Liver (tissue), 9 donors: ENCODE data around the gene OR5I1. TPM values are rescaled to one million over a fixed set of nuclear protein-coding genes. Genes with fewer than 3 reads are reported as not detected.

Source experiments
- DNase-seq: peaks from one replicate; pipeline ENCODE4 v3.0.0-alpha.2; 2017; ENCODE audit warnings: low spot score
- H3K27ac ChIP-seq, 2 donors: one replicate each; pipeline ENCODE4 v1.7.0; 2013; ENCODE audit warnings: inconsistent platforms in 2 of 2, low read length in 2 of 2, control low read depth in 1 of 2, low read depth in 1 of 2, mild to moderate bottlenecking in 1 of 2
- H3K27me3 ChIP-seq, 4 donors: one replicate each; pipeline versions ENCODE4 v1.6.1 to v1.7.0; 2013; ENCODE audit warnings: low read length in 3 of 4, inconsistent platforms in 1 of 4, mild to moderate bottlenecking in 1 of 4, moderate library complexity in 1 of 4; ENCODE audit not compliant: control insufficient read depth in 4 of 4, insufficient read depth in 4 of 4
- H3K36me3 ChIP-seq, 4 donors: one replicate each; pipeline versions ENCODE4 v1.6.1 to v1.7.0; 2013; ENCODE audit warnings: low read length in 3 of 4, mild to moderate bottlenecking in 3 of 4, low read depth in 1 of 4, moderate library complexity in 1 of 4; ENCODE audit not compliant: control insufficient read depth in 4 of 4, insufficient read depth in 3 of 4
- H3K4me1 ChIP-seq, 4 donors: one replicate each; pipeline versions ENCODE4 v1.6.1 to v1.7.0; 2013; ENCODE audit warnings: low read length in 3 of 4, mild to moderate bottlenecking in 3 of 4, moderate library complexity in 1 of 4; ENCODE audit not compliant: control insufficient read depth in 4 of 4, insufficient read depth in 4 of 4
- H3K4me3 ChIP-seq, 3 donors: one replicate each; pipeline versions ENCODE4 v1.6.1 to v1.7.0; 2013; ENCODE audit warnings: low read length in 3 of 3, control low read depth in 1 of 3, low read depth in 1 of 3, mild to moderate bottlenecking in 1 of 3
- H3K9ac ChIP-seq, 2 donors: one replicate each; pipeline ENCODE4 v1.7.0; 2013; ENCODE audit warnings: low read length in 2 of 2, mild to moderate bottlenecking in 2 of 2, moderate library complexity in 2 of 2, control low read depth in 1 of 2, low read depth in 1 of 2
- H3K9me3 ChIP-seq, 4 donors: one replicate each; pipeline versions ENCODE4 v1.6.1 to v1.7.0; 2013; ENCODE audit warnings: low read length in 3 of 4; ENCODE audit not compliant: control insufficient read depth in 4 of 4
- EGR1 ChIP-seq, 2 donors: IDR thresholded peaks; 2 replicates each; pipeline ENCODE4 v1.6.1; 2016 to 2018; ENCODE audit warnings: antibody characterized with exemption in 2 of 2, low read depth in 2 of 2
- FOXA1 ChIP-seq: IDR thresholded peaks from 2 replicates; pipeline ENCODE4 v1.6.1; 2016; ENCODE audit warnings: antibody characterized with exemption
- FOXA2 ChIP-seq: IDR thresholded peaks from 2 replicates; pipeline ENCODE4 v1.6.1; 2016; ENCODE audit warnings: antibody characterized with exemption
- HNF4A ChIP-seq, 2 donors: conservative IDR thresholded peaks; 2 replicates each; pipeline ENCODE4 v1.6.1; 2016; ENCODE audit warnings: antibody characterized with exemption in 2 of 2, mild to moderate bottlenecking in 2 of 2
- HNF4G ChIP-seq: IDR thresholded peaks from 2 replicates; pipeline ENCODE4 v1.6.1; 2016; ENCODE audit warnings: antibody characterized with exemption
- JUND ChIP-seq, 2 donors: IDR thresholded peaks; 2 replicates each; pipeline ENCODE4 v1.6.1; 2016; ENCODE audit warnings: antibody characterized with exemption in 2 of 2
- NR2F2 ChIP-seq: IDR thresholded peaks from 2 replicates; pipeline ENCODE4 v1.6.1; 2016; ENCODE audit warnings: antibody characterized with exemption
- RAD21 ChIP-seq, 2 donors: IDR thresholded peaks; 2 replicates each; pipeline ENCODE4 v1.6.1; 2016; ENCODE audit warnings: antibody characterized with exemption in 2 of 2, mild to moderate bottlenecking in 2 of 2
- RXRA ChIP-seq, 2 donors: IDR thresholded peaks; 2 replicates each; pipeline ENCODE4 v1.6.1; 2017 to 2018; ENCODE audit warnings: antibody characterized with exemption in 2 of 2, mild to moderate bottlenecking in 1 of 2
- SP1 ChIP-seq: IDR thresholded peaks from 2 replicates; pipeline ENCODE4 v1.6.1; 2018; ENCODE audit warnings: antibody characterized with exemption, mild to moderate bottlenecking
- TAF1 ChIP-seq: conservative IDR thresholded peaks from 2 replicates; pipeline ENCODE4 v1.6.1; 2016; ENCODE audit warnings: antibody characterized with exemption, mild to moderate bottlenecking
- YY1 ChIP-seq: IDR thresholded peaks from 2 replicates; pipeline ENCODE4 v1.6.1; 2016; ENCODE audit warnings: antibody characterized with exemption, mild to moderate bottlenecking
- WGBS: extraction: QIAGEN DNeasy Blood & Tissue Kit; methylation state at CpG from one replicate; pipeline ENCODE4 v1.1.7; 2013; 5-methylcytosine and 5-hydroxymethylcytosine counted together
- polyA plus RNA-seq, 2 donors: library from polyadenylated mRNA; stranded (reverse) in 1 of 2; unstranded in 1 of 2; fragments of 200-250 nt in 1 of 2; fragments of >200 nt in 1 of 2; fragmentation: Nextera tagmentation in 1 of 2; extraction: Ambion mirVana in 1 of 2; gene quantifications; one replicate each; pipeline versions ENCODE4 v1.2.1 to v1.2.3, GENCODE V29; 2013 to 2015
- total RNA-seq, 2 donors: library from RNA; depleted of rRNA; stranded (reverse); fragments of >200 nt; gene quantifications; one replicate each; pipeline ENCODE4 v1.2.3, GENCODE V29; 2014
- TF ChIP-seq, protein P1 (sequence below): IDR thresholded peaks from 2 replicates; pipeline ENCODE4 v1.6.1; 2016; ENCODE audit warnings: antibody characterized with exemption
- TF ChIP-seq, protein P2 (sequence below): IDR thresholded peaks from 2 replicates; pipeline ENCODE4 v1.6.1; 2016; ENCODE audit warnings: antibody characterized with exemption, mild to moderate bottlenecking
- TF ChIP-seq, protein P3 (sequence below): IDR thresholded peaks from 2 replicates; pipeline ENCODE4 v1.6.1; 2016; ENCODE audit warnings: antibody characterized with exemption
- TF ChIP-seq, protein P4 (sequence below): IDR thresholded peaks from 2 replicates; pipeline ENCODE4 v1.6.1; 2016; ENCODE audit warnings: antibody characterized with exemption
- TF ChIP-seq, protein P5 (sequence below): fragments of 150-350 bp; IDR thresholded peaks from 2 replicates; pipeline ENCODE4 v1.5.1; 2017; ENCODE audit warnings: improper control_type of control experiment, low read depth, low read length; ENCODE audit not compliant: missing input control
- donor health status: healthy.
- donor health status: healthy.
- donor health status: healthy.
- donor health status: healthy.
- donor health status: healthy.

The OR5I1 gene
- not detected for total RNA-seq
- not detected for polyA plus RNA-seq

DNA sequence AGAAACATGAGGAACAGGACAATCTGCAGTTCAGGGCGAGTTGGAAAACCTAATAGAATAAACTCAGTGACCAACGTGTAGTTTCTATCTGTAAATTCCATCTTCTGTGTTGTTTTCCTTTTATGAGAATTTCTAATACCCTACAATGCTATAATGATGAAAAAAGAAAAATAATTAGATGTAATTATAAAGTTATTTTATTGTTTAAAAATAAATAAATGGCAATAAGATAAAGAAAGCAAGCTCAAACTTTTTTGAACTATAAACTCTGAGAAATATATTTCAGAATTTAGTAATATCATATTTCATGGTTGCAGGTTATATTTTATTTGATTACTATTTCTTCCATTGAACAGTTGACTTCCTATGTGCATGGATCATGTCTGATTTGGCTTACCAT lies at the start of gene OR5I1:
Gene OR5I1, minus strand, starts transcription at position 101 of the 400 bp plus-strand sequence. Its CDS starts 0 bp downstream, at position 101.
- H3K4me3 ChIP-seq, result no peak within 1 kb of the TSS
- H3K9me3 ChIP-seq, result no peaks in the 10 kb centered on the region
- peaks cover 0 to 9% (median 0%) of the 10 kb centered on the region in 4 donors for H3K27me3 ChIP-seq
- WGBS, result 45% methylated on average over 2 of the region's 2 CpGs
- H3K27ac ChIP-seq, result no peak within 1 kb of the TSS
- H3K4me1 ChIP-seq, result no peaks in the 10 kb centered on the region
- H3K36me3 ChIP-seq, result no peaks in the 10 kb centered on the region
- H3K9ac ChIP-seq, result no peak within 1 kb of the TSS
- no peak for DNase-seq
- TF ChIP-seq, protein P1, sequence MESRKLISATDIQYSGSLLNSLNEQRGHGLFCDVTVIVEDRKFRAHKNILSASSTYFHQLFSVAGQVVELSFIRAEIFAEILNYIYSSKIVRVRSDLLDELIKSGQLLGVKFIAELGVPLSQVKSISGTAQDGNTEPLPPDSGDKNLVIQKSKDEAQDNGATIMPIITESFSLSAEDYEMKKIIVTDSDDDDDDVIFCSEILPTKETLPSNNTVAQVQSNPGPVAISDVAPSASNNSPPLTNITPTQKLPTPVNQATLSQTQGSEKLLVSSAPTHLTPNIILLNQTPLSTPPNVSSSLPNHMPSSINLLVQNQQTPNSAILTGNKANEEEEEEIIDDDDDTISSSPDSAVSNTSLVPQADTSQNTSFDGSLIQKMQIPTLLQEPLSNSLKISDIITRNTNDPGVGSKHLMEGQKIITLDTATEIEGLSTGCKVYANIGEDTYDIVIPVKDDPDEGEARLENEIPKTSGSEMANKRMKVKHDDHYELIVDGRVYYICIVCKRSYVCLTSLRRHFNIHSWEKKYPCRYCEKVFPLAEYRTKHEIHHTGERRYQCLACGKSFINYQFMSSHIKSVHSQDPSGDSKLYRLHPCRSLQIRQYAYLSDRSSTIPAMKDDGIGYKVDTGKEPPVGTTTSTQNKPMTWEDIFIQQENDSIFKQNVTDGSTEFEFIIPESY, result no peak
- TF ChIP-seq FOXA2 (no peak), SP1 (no peak), HNF4A (conservative IDR thresholded peaks at IDR 0.05) (no peak), YY1 (no peak), FOXA1 (no peak), RAD21 (IDR thresholded peaks at IDR 0.05) (no peak), EGR1 (IDR thresholded peaks at IDR 0.05; ENCODE audit: low read depth in 2 of 2) (no peak), TAF1 (no peak), HNF4G (no peak), JUND (IDR thresholded peaks at IDR 0.05) (no peak)
- TF ChIP-seq, protein P2, sequence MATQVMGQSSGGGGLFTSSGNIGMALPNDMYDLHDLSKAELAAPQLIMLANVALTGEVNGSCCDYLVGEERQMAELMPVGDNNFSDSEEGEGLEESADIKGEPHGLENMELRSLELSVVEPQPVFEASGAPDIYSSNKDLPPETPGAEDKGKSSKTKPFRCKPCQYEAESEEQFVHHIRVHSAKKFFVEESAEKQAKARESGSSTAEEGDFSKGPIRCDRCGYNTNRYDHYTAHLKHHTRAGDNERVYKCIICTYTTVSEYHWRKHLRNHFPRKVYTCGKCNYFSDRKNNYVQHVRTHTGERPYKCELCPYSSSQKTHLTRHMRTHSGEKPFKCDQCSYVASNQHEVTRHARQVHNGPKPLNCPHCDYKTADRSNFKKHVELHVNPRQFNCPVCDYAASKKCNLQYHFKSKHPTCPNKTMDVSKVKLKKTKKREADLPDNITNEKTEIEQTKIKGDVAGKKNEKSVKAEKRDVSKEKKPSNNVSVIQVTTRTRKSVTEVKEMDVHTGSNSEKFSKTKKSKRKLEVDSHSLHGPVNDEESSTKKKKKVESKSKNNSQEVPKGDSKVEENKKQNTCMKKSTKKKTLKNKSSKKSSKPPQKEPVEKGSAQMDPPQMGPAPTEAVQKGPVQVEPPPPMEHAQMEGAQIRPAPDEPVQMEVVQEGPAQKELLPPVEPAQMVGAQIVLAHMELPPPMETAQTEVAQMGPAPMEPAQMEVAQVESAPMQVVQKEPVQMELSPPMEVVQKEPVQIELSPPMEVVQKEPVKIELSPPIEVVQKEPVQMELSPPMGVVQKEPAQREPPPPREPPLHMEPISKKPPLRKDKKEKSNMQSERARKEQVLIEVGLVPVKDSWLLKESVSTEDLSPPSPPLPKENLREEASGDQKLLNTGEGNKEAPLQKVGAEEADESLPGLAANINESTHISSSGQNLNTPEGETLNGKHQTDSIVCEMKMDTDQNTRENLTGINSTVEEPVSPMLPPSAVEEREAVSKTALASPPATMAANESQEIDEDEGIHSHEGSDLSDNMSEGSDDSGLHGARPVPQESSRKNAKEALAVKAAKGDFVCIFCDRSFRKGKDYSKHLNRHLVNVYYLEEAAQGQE, result no peak
- TF ChIP-seq, protein P3, sequence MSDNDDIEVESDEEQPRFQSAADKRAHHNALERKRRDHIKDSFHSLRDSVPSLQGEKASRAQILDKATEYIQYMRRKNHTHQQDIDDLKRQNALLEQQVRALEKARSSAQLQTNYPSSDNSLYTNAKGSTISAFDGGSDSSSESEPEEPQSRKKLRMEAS, result no peak
- TF ChIP-seq, protein P4, sequence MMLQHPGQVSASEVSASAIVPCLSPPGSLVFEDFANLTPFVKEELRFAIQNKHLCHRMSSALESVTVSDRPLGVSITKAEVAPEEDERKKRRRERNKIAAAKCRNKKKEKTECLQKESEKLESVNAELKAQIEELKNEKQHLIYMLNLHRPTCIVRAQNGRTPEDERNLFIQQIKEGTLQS, result no peak
- TF ChIP-seq, protein P5, sequence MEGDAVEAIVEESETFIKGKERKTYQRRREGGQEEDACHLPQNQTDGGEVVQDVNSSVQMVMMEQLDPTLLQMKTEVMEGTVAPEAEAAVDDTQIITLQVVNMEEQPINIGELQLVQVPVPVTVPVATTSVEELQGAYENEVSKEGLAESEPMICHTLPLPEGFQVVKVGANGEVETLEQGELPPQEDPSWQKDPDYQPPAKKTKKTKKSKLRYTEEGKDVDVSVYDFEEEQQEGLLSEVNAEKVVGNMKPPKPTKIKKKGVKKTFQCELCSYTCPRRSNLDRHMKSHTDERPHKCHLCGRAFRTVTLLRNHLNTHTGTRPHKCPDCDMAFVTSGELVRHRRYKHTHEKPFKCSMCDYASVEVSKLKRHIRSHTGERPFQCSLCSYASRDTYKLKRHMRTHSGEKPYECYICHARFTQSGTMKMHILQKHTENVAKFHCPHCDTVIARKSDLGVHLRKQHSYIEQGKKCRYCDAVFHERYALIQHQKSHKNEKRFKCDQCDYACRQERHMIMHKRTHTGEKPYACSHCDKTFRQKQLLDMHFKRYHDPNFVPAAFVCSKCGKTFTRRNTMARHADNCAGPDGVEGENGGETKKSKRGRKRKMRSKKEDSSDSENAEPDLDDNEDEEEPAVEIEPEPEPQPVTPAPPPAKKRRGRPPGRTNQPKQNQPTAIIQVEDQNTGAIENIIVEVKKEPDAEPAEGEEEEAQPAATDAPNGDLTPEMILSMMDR, result no peak

DNA sequence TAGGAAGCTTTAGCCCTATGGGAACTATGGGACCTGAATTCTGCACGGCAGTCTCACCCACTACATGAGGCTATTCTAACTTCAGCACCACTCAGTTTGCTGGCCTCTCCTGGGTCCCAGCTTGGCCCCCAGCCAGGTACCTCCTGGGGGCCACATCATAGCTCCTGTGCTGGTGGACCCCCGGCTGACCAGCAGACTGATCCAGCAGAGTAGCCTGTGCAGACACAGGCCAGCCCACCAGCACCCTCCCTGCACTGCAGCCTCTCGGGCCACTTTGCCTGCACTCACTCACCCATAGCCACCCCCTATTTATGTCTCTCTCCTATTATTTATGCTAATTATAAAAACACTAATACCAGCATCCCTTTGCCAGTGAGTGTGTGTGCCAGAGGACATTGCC lies 34.7 kb upstream of the OR5I1 start:
- Histone ChIP-seq H3K9me3 (no peaks in the 10 kb centered on the region), H3K4me1 (no peaks in the 10 kb centered on the region), H3K27me3 (no peaks in the 10 kb centered on the region), H3K27ac (no peak overlapping the region), H3K4me3 (no peak overlapping the region), H3K36me3 (no peaks in the 10 kb centered on the region), H3K9ac (no peak overlapping the region)
- no peak for DNase-seq
- TF ChIP-seq NR2F2 (no peak), SP1 (no peak), HNF4G (no peak), JUND (IDR thresholded peaks at IDR 0.05) (no peak), RXRA (IDR thresholded peaks at IDR 0.05) (no peak), YY1 (no peak)
- TF ChIP-seq, protein P2, result no peak
- TF ChIP-seq, protein P1, result no peak
- TF ChIP-seq, protein P4, result no peak
- WGBS, result 86% methylated on average over 3 of the region's 3 CpGs
